ENCODE results near the gene LIPC.

LIPC gene

DNA sequence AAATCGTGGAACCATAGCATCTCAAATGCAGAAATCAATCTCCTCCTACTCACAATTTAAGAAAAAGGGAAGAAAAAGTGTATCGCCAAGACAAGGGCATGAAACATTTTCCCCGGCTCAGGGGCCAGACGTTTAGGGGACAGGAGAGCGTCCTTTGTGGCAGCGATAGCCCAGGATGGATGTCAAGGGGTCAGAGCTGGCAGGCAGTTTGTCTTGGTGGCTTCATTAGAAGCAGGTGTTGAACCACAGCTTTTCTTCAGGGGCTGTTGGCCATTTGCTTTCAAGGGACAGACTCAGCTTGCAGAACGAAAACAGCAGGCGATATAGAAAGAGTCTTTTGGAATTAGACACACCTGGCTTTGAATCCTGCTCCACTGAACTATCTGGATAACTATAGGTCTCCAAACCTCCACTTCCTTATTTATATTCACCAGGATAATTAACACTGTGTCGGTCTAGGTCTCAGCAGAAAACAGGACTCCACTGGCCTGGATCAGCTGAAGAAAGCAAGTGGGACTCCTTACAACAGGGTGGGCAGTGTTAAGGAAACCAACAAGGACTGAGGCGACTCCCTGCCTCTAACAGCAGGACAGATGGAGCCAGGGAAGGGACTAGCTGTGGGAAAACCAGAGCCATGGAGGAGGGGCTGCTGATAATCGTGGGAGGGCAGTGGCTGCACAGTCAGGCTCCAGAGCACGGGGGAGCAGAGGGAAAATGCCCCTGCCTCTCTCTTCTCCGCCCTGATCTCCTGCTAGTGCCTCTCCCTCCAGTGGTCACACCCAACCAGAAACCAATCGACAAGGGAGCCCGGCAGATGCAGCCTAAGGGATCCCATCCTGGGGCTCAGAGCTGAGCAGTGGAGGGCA is 123.6 kb downstream of the LIPC start:
- TF ChIP-seq, protein P1, sequence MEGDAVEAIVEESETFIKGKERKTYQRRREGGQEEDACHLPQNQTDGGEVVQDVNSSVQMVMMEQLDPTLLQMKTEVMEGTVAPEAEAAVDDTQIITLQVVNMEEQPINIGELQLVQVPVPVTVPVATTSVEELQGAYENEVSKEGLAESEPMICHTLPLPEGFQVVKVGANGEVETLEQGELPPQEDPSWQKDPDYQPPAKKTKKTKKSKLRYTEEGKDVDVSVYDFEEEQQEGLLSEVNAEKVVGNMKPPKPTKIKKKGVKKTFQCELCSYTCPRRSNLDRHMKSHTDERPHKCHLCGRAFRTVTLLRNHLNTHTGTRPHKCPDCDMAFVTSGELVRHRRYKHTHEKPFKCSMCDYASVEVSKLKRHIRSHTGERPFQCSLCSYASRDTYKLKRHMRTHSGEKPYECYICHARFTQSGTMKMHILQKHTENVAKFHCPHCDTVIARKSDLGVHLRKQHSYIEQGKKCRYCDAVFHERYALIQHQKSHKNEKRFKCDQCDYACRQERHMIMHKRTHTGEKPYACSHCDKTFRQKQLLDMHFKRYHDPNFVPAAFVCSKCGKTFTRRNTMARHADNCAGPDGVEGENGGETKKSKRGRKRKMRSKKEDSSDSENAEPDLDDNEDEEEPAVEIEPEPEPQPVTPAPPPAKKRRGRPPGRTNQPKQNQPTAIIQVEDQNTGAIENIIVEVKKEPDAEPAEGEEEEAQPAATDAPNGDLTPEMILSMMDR (IDR thresholded peaks at IDR 0.05; ENCODE audit: borderline replicate concordance, control extremely low read depth, extremely low read depth, insufficient read depth, missing control alignments): no peak
- in situ Hi-C loops (cut with MboI; ENCODE audit: low sequenced_read_pairs, unreplicated experiment): no loop called here
- no peak for DNase-seq (ENCODE audit: low spot score)

DNA sequence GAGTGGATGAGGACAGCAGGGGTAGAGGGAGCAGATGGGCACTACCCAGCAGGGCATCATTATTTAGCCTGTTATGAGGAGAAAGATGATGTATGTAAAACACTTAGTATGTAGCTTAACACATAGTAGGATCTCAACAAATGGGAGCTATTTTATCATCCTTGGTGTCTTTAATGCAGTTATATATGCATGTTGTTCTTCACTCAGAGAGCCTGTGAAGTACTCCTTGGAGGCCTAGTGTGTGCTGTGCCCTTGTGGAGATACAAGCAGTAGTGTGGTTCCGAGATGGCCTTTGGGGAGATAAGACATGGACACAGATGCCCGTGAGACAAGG is 124.2 kb downstream of the LIPC start:
- in situ Hi-C loops (cut with MboI; ENCODE audit: low sequenced_read_pairs, unreplicated experiment): no loop called here
- TF ChIP-seq, protein P1 (IDR thresholded peaks at IDR 0.05; ENCODE audit: borderline replicate concordance, control extremely low read depth, extremely low read depth, insufficient read depth, missing control alignments): no peak
- no peak for DNase-seq (ENCODE audit: low spot score)

DNA sequence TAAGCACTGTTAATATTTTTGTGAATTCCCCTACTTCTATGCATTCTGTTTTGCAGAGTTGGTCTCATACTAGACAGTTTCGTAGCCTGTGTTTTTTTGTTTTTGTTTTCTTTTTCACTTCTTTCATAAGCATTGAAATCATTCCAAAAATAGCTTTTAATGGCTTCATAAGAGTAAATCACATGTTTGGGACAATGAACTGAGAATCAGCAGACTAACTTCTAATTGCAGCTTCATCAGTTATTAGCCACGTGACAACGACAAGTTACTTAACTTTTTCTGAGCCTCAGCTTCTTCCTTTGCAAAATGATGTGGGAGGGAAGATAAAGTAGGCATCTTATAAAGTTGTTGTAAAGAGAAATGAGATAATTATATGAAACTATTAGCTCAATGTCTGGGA is 124.8 kb downstream of the LIPC start:
- TF ChIP-seq, protein P1 (IDR thresholded peaks at IDR 0.05; ENCODE audit: borderline replicate concordance, control extremely low read depth, extremely low read depth, insufficient read depth, missing control alignments): no peak
- in situ Hi-C loops (cut with MboI; ENCODE audit: low sequenced_read_pairs, unreplicated experiment): no loop called here
- no peak for DNase-seq (ENCODE audit: low spot score)

- TF ChIP-seq, protein P1 (IDR thresholded peaks at IDR 0.05; ENCODE audit: borderline replicate concordance, control extremely low read depth, extremely low read depth, insufficient read depth, missing control alignments): no peak
- in situ Hi-C loops (cut with MboI; ENCODE audit: low sequenced_read_pairs, unreplicated experiment): no loop called here
- no peak for DNase-seq (ENCODE audit: low spot score)
These were observed 127.0 kb downstream of the LIPC start for GRCh38 chr15:58558777-58559176.

- DNase-seq (ENCODE audit: low spot score): no peak
- in situ Hi-C loops (cut with MboI; ENCODE audit: low sequenced_read_pairs, unreplicated experiment): no loop called here
These were observed 128.3 kb downstream of the LIPC start for GRCh38 chr15:58559904-58560588.

GRCh38 chr15:58561321-58561720 is 129.5 kb downstream of the LIPC start:
- TF ChIP-seq, protein P1 (IDR thresholded peaks at IDR 0.05; ENCODE audit: borderline replicate concordance, control extremely low read depth, extremely low read depth, insufficient read depth, missing control alignments): no peak
- no peak for DNase-seq (ENCODE audit: low spot score)
- in situ Hi-C loops (cut with MboI; ENCODE audit: low sequenced_read_pairs, unreplicated experiment): no loop called here

More at GRCh38 chr15:58559904-58560588, 128.3 kb downstream of the LIPC start:
- TF ChIP-seq, protein P1 (IDR thresholded peaks at IDR 0.05; ENCODE audit: borderline replicate concordance, control extremely low read depth, extremely low read depth, insufficient read depth, missing control alignments): no peak

All from GM13976 (cell line).